Putamen (tissue), 1 donor: Measurements from ENCODE around the gene C1orf21.

Experiments
- DNase-seq: peaks from one replicate; pipeline ENCODE4 v3.0.0-alpha.2; 2016; ENCODE audit warnings: low spot score

Gene C1orf21

GRCh38 chr1:184387476-184388318, 868 bp downstream of the C1orf21 start:
- DNase-seq, result peak; percentile 22

GRCh38 chr1:184388319-184388889, 1.6 kb downstream of the C1orf21 start:
- DNase-seq, result no peak

GRCh38 chr1:184388971-184389370, 2.1 kb downstream of the C1orf21 start:
- DNase-seq, result no peak

- no peak for DNase-seq
These were observed 2.6 kb downstream of the C1orf21 start for GRCh38 chr1:184389446-184389845.

- no peak for DNase-seq
These were observed 4.1 kb downstream of the C1orf21 start for GRCh38 chr1:184390889-184391288.

- DNase-seq, result no peak
These were observed 5.2 kb downstream of the C1orf21 start for GRCh38 chr1:184392067-184392466.

- no peak for DNase-seq
These were observed 6.1 kb downstream of the C1orf21 start for GRCh38 chr1:184392779-184393522.

GRCh38 chr1:184393962-184394361, 7.1 kb downstream of the C1orf21 start:
- DNase-seq, result no peak

GRCh38 chr1:184395370-184395769, 8.5 kb downstream of the C1orf21 start:
- no peak for DNase-seq

GRCh38 chr1:184395937-184396480, 9.2 kb downstream of the C1orf21 start:
- DNase-seq, result no peak

- DNase-seq, result no peak
These were observed 12.5 kb downstream of the C1orf21 start for GRCh38 chr1:184399192-184399847.

- no peak for DNase-seq
These were observed 17.3 kb downstream of the C1orf21 start for GRCh38 chr1:184403961-184404726.

- no peak for DNase-seq
These were observed 17.8 kb downstream of the C1orf21 start for GRCh38 chr1:184404727-184405027.

GRCh38 chr1:184405094-184405800, 18.4 kb downstream of the C1orf21 start:
- DNase-seq, result no peak

GRCh38 chr1:184405801-184406142, 18.9 kb downstream of the C1orf21 start:
- no peak for DNase-seq

GRCh38 chr1:184406479-184406878, 19.6 kb downstream of the C1orf21 start:
- no peak for DNase-seq

GRCh38 chr1:184407816-184408510, 21.1 kb downstream of the C1orf21 start:
- no peak for DNase-seq

GRCh38 chr1:184408580-184408979, 21.8 kb downstream of the C1orf21 start:
- DNase-seq, result no peak

GRCh38 chr1:184409011-184409410, 22.2 kb downstream of the C1orf21 start:
- no peak for DNase-seq

GRCh38 chr1:184412472-184412871, 25.6 kb downstream of the C1orf21 start:
- no peak for DNase-seq
